GM12878 (cell line): ENCODE measurements around the gene HK2. TPM values are rescaled to one million over a fixed set of nuclear protein-coding genes. Genes with fewer than 3 reads are reported as not detected.

Experiments
- ATAC-seq: fragments of 200-7000 bp; cut with Tn5 transposase; 3 replicates; pipeline ENCODE4 v1.9.1; 2020; ENCODE audit warnings: mild to moderate bottlenecking, moderate library complexity
- BruUV-seq: library from RNA; stranded (reverse); fragments of 400-500 nt; replicated peaks from 2 replicates; lab custom pipeline; 2021; lab: Mats Ljungman, UMichigan
- CTCF ChIA-PET: fragments of 300-600 bp; sonication (Branson Sonifier 250); formaldehyde crosslinking; extraction: SDS; loops from one replicate; lab custom pipeline; 2021; ENCODE audit warnings: inconsistent platforms; lab: Yijun Ruan, JAX
- POLR2A ChIA-PET: fragments of 350-600 bp; formaldehyde crosslinking; extraction: SDS; loops from one replicate; lab custom pipeline; 2021; ENCODE audit warnings: inconsistent platforms; lab: Charles Lee
- RAD21 ChIA-PET: fragments of 300-600 bp; sonication (Branson Sonifier 250); formaldehyde crosslinking; loops from one replicate; lab custom pipeline; 2023; ENCODE audit warnings: antibody characterized with exemption; ENCODE audit not compliant: unreplicated experiment; lab: Charles Lee
- SMC1A ChIA-PET: fragments of 300-600 bp; sonication (Branson Sonifier 250); formaldehyde crosslinking; loops from one replicate; lab custom pipeline; 2023; ENCODE audit not compliant: unreplicated experiment, uncharacterized antibody; lab: Charles Lee
- DNase-seq: peaks from one replicate; pipeline ENCODE4 v3.0.0-alpha.2; 2011; ENCODE audit warnings: low read depth, low spot score
- FAIRE-seq: peaks from 3 replicates; lab custom pipeline; 2011; peaks lifted over from hg19 to GRCh38; lab: Jason Lieb, UNC
- H2AFZ ChIP-seq: 2 replicates; pipeline ENCODE4 v1.6.0; 2011; ENCODE audit warnings: low read depth, low read length, control low read depth; ENCODE audit not compliant: control insufficient read depth
- H3K27ac ChIP-seq: 2 replicates; pipeline ENCODE4 v1.5.1; 2011; ENCODE audit warnings: control low read depth; ENCODE audit not compliant: control insufficient read depth, insufficient read depth
- H3K27me3 ChIP-seq, 2 experiments: replicated peaks in 1 of 2; 2 replicates each; pipeline versions ENCODE4 v1.6.0 to v1.6.1; 2011; ENCODE audit warnings: low read length in 1 of 2; ENCODE audit not compliant: control insufficient read depth in 2 of 2, insufficient read depth in 2 of 2
- H3K36me3 ChIP-seq, 2 experiments: 2 replicates each; pipeline ENCODE4 v1.5.1; 2011; ENCODE audit warnings: low read length in 1 of 2; ENCODE audit not compliant: control insufficient read depth in 2 of 2, insufficient read depth in 2 of 2
- H3K4me1 ChIP-seq: 2 replicates; pipeline ENCODE4 v1.6.1; 2011; ENCODE audit warnings: mild to moderate bottlenecking, low read length, moderate library complexity, mixed read lengths; ENCODE audit not compliant: control insufficient read depth, insufficient read depth
- H3K4me2 ChIP-seq: 2 replicates; pipeline ENCODE4 v1.6.0; 2011; ENCODE audit warnings: control low read depth; ENCODE audit not compliant: control insufficient read depth, insufficient read depth
- H3K4me3 ChIP-seq: fragments of 200-600 bp; sonication (generic); 2 replicates; pipeline ENCODE4 v1.5.1; 2016
- H3K79me2 ChIP-seq: 2 replicates; pipeline ENCODE4 v1.6.0; 2011; ENCODE audit warnings: low read length; ENCODE audit not compliant: control insufficient read depth, insufficient read depth
- H3K9ac ChIP-seq: 2 replicates; pipeline ENCODE4 v1.8.0; 2011; ENCODE audit warnings: low read length, control low read depth, mixed read lengths; ENCODE audit not compliant: control insufficient read depth, insufficient read depth
- H3K9me3 ChIP-seq: replicated peaks from 3 replicates; pipeline ENCODE4 v1.5.1; 2011; ENCODE audit warnings: mild to moderate bottlenecking, low read length; ENCODE audit not compliant: control insufficient read depth, insufficient read depth
- H4K20me1 ChIP-seq: 2 replicates; pipeline ENCODE4 v1.6.0; 2011; ENCODE audit not compliant: control insufficient read depth, insufficient read depth
- ELK1 ChIP-seq: IDR thresholded peaks from 2 replicates; pipeline ENCODE4 v1.6.1; 2012; ENCODE audit warnings: low read depth, low read length, improper control_type of control experiment
- FOS ChIP-seq: IDR thresholded peaks from 3 replicates; pipeline ENCODE4 v1.6.1; 2011; ENCODE audit warnings: borderline replicate concordance; ENCODE audit not compliant: insufficient read length; ENCODE audit errors: extremely low read depth
- FOXK2 ChIP-seq: fragments of 450-650 bp; IDR thresholded peaks from 2 replicates; pipeline ENCODE4 v1.6.1; 2017; ENCODE audit warnings: mild to moderate bottlenecking, moderate library complexity
- IRF5 ChIP-seq: fragments of 450-650 bp; IDR thresholded peaks from 2 replicates; pipeline ENCODE4 v1.6.1; 2017; ENCODE audit warnings: borderline replicate concordance
- KDM1A ChIP-seq: fragments of 200-600 bp; sonication (generic); IDR thresholded peaks from 2 replicates; pipeline ENCODE4 v1.6.1; 2016; ENCODE audit warnings: borderline replicate concordance
- MTA2 ChIP-seq: fragments of 450-650 bp; IDR thresholded peaks from 2 replicates; pipeline ENCODE4 v1.6.1; 2016; ENCODE audit warnings: low read depth, mild to moderate bottlenecking, moderate library complexity
- POU2F2 ChIP-seq: IDR thresholded peaks from 3 replicates; pipeline ENCODE4 v1.6.1; 2011; ENCODE audit warnings: low read depth, mild to moderate bottlenecking, low read length, borderline replicate concordance
- SIX5 ChIP-seq: IDR thresholded peaks from 2 replicates; pipeline ENCODE4 v1.6.1; 2011; ENCODE audit warnings: mild to moderate bottlenecking, low read depth, low read length, moderate library complexity; ENCODE audit not compliant: severe bottlenecking
- ZBED1 ChIP-seq: IDR thresholded peaks from 2 replicates; pipeline ENCODE4 v1.6.1; 2016; ENCODE audit warnings: borderline replicate concordance
- ZNF622 ChIP-seq: fragments of 450-650 bp; IDR thresholded peaks from 2 replicates; pipeline ENCODE4 v1.6.1; 2017; ENCODE audit warnings: mild to moderate bottlenecking, inconsistent platforms
- WGBS: methylation state at CpG from one replicate; pipeline ENCODE4 v1.1.6; 2016; ENCODE audit warnings: low lambda C conversion rate; ENCODE audit not compliant: insufficient replicate concordance, insufficient coverage; ENCODE audit errors: missing lambda C conversion rate; 5-methylcytosine and 5-hydroxymethylcytosine counted together
- in situ Hi-C: fragments of 300-500 bp; cut with MboI; formaldehyde crosslinking; loops from 9 replicates; pipeline ENCODE4 v1.14.3; 2018; ENCODE audit warnings: mixed read lengths
- intact Hi-C: fragments of 100-400 bp; cut with micrococcal nuclease; formaldehyde crosslinking; loops from one replicate; pipeline ENCODE4 v1.14.2; 2022; ENCODE audit not compliant: unreplicated experiment
- polyA plus RNA-seq, 11 experiments: library from polyadenylated mRNA; depleted of rRNA in 4 of 11; unstranded in 6 of 11; stranded (reverse) in 5 of 11; fragments of >200 nt; fragmentation: Nextera tagmentation in 4 of 11; fragmentation: Illumina TruSeq in 1 of 11; extraction: Ambion mirVana in 4 of 11; extraction: Trizol in 1 of 11; gene quantifications; 1 replicate in 1 of 11; 2 replicates in 10 of 11; pipeline versions ENCODE4 v1.2.1 to v1.2.3, GENCODE V29; 2011 to 2016; ENCODE audit warnings: inconsistent platforms in 2 of 11, missing spikeins in 2 of 11, low read depth in 1 of 11
- total RNA-seq, 4 experiments: library from RNA; depleted of rRNA in 3 of 4; stranded (reverse); fragments of >200 nt in 3 of 4; fragmentation: Illumina TruSeq in 1 of 4; extraction: Trizol in 1 of 4; gene quantifications; 2 replicates each; pipeline versions ENCODE4 v1.2.1 to v1.2.3, GENCODE V29; 2013 to 2021

Gene HK2
- total and polyA plus RNA-seq, 10 of the 15 experiments (the other 5 are each of a cell fraction or from before 2014, with no cell fraction given), result 5.0 to 73.1 (median 20.2) TPM

DNA sequence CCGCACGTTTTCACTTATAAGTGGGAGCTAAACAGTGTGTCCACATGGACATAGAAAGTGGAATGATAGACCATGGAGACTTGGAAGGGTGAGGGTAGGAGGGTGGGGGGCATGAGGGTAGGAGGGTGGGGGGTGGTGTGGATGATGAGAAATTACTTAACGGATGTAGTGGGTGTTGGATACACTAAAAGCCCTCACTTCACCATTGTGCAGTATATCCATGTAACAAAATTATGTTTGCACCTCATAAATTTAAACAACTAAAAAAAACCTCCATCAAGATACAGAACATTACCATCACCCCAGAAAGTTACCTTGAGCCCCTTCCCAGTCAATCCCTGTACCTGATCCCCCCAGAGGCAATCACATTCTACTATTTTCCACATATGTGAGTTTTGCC lies 26.2 kb downstream of the HK2 start:
- in situ Hi-C loops, result no loop called here
- H3K4me1 ChIP-seq, result peaks cover 15% of the 10 kb centered on the region
- no peaks in the 10 kb centered on the region for H3K27me3 ChIP-seq
- H3K9ac ChIP-seq, result no peak overlapping the region
- no peaks in the 10 kb centered on the region for H3K9me3 ChIP-seq
- H2AFZ ChIP-seq, result no peak overlapping the region
- H3K36me3 ChIP-seq, result peaks cover 13 to 32% of the 10 kb centered on the region in 2 experiments
- H3K79me2 ChIP-seq, result peaks cover 30% of the 10 kb centered on the region
- ChIA-PET CTCF (interaction anchor here (1.9 kb wide), 1 partner anchor 24 kb away, joined by 6 read pairs; no protein-coding TSS in a partner anchor), SMC1A (interaction anchor here (0.8 kb wide), 1 partner anchor 23 kb away, joined by 4 read pairs; no protein-coding TSS in a partner anchor), POLR2A (no interaction called here), RAD21 (no interaction called here)
- DNase-seq, result no peak
- intact Hi-C loops, result no loop called here
- H3K4me3 ChIP-seq, result no peak overlapping the region
- no peak overlapping the region for H3K27ac ChIP-seq
- no TSS peak for BruUV-seq
- TF ChIP-seq ZBED1 (no peak), IRF5 (no peak), POU2F2 (no peak), FOXK2 (no peak), KDM1A (no peak), MTA2 (no peak), FOS (no peak), ZNF622 (no peak), SIX5 (no peak), ELK1 (no peak)
- H4K20me1 ChIP-seq, result no peaks in the 10 kb centered on the region; the same call in 1 of the 2 replicates
- H3K4me2 ChIP-seq, result no peak overlapping the region
- 100% methylated on average over 3 of the region's 3 CpGs for WGBS
- FAIRE-seq, result no peak
- no peak for ATAC-seq
